NCI-H2171 (cell line): ENCODE measurements around the gene FHIP2A.
A peak's percentile ranks its signal among the peaks of the same experiment; 100 is the strongest.
"Not testable (repeated sequence)": the region's sequence is repeated elsewhere in the genome, so short reads cannot be mapped to it uniquely, and the experiment has no call there.

ENCODE experiments used
- DNase-seq: peaks from one replicate; lab custom pipeline; 2025; lab: John Stamatoyannopoulos, UW

FHIP2A gene, protein sequence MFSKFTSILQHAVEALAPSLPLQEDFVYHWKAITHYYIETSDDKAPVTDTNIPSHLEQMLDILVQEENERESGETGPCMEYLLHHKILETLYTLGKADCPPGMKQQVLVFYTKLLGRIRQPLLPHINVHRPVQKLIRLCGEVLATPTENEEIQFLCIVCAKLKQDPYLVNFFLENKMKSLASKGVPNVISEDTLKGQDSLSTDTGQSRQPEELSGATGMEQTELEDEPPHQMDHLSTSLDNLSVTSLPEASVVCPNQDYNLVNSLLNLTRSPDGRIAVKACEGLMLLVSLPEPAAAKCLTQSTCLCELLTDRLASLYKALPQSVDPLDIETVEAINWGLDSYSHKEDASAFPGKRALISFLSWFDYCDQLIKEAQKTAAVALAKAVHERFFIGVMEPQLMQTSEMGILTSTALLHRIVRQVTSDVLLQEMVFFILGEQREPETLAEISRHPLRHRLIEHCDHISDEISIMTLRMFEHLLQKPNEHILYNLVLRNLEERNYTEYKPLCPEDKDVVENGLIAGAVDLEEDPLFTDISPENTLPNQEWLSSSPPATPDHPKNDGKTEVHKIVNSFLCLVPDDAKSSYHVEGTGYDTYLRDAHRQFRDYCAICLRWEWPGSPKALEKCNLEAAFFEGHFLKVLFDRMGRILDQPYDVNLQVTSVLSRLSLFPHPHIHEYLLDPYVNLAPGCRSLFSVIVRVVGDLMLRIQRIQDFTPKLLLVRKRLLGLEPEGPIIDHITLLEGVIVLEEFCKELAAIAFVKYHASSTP

GRCh38 chr10:114821293-114821914, at the start of gene FHIP2A:
FHIP2A (plus strand) TSS chr10:114821780; CDS start chr10:114822079, 299 bp downstream.
- DNase-seq: peak; percentile 35

GRCh38 chr10:114772496-114773196, 48.9 kb upstream of the FHIP2A start:
- DNase-seq: no peak

- DNase-seq: no peak
Measured at GRCh38 chr10:114773197-114773532, 48.4 kb upstream of the FHIP2A start.

- not testable (repeated sequence) for DNase-seq
Measured at GRCh38 chr10:114775082-114775481, 46.5 kb upstream of the FHIP2A start.

GRCh38 chr10:114777415-114777814, 44.2 kb upstream of the FHIP2A start:
- no peak for DNase-seq

DNA sequence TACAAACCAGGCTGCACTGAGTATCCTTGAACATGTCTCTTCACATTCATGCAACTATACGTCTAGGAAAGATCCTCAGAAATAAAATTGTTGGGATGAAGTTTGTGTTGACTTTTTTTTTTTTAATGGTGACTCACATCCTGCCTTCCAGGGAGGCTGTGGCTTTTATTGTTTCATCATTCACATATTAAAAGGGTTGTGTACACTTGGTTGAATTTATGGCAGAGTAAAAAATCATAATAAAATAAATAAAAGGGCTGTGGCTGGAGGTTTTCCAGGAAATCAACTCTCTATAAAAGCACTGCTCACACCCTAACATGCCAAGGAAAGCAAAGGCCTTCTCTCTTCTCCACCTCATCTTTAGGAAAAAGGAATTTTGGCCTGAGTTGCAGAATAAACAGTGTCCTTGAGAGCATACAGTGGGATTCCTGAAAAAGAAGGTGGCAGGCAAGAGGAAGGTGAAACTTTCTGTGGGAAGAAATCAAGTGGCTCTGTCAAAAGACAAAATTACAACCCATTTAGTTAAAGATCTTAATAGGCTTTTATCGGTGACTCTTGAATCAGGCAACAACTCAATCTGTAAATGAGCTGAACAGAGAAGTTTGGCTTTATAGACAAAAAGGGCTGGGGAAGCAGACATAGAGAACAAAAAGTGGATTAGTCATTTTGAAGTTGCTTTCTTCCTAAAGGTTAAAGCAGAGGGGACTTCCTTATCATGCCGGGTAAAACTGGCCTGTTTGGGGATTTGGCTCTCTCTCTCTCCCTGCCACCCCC, 41.6 kb upstream of the FHIP2A start:
- DNase-seq: no peak

GRCh38 chr10:114780577-114781184, 40.9 kb upstream of the FHIP2A start:
- no peak for DNase-seq

GRCh38 chr10:114782666-114783065, 38.9 kb upstream of the FHIP2A start:
- DNase-seq: no peak

- no peak for DNase-seq
Measured at GRCh38 chr10:114783686-114784085, 37.9 kb upstream of the FHIP2A start.

DNA sequence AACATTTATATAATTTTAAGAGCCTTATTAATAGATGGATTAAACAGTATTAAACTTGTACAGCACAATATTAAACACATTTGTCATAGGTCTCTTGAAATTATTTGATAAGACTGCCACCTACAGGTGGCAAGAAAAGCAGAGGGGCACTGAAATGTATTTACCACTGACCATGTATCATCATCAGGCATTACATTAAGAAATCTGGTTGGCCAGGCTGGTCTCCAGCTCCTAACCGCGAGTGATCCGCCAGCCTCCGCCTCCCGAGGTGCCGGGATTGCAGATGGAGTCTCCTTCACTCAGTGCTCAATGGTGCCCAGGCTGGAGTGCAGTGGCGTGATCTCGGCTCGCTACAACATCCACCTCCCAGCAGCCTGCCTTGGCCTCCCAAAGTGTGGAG, 35.1 kb upstream of the FHIP2A start:
- not testable (repeated sequence) for DNase-seq

DNA sequence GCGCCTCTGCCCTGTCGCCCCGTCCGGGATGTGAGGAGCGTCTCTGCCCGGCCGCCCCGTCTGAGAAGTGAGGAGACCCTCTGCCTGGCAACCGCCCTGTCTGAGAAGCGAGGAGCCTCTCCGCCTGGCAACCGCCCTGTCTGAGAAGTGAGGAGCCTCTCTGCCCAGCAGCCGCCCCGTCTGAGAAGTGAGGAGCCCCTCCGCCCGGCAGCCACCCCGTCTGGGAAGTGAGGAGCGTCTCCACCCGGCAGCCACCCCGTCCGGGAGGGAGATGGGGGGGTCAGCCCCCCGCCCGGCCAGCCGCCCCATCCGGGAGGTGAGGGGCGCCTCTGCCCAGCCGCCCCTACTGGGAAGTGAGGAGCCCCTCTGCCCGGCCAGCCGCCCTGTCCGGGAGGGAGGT, 34.4 kb upstream of the FHIP2A start:
- not testable (repeated sequence) for DNase-seq

- no peak for DNase-seq
Measured at GRCh38 chr10:114791768-114792167, 29.8 kb upstream of the FHIP2A start.

DNA sequence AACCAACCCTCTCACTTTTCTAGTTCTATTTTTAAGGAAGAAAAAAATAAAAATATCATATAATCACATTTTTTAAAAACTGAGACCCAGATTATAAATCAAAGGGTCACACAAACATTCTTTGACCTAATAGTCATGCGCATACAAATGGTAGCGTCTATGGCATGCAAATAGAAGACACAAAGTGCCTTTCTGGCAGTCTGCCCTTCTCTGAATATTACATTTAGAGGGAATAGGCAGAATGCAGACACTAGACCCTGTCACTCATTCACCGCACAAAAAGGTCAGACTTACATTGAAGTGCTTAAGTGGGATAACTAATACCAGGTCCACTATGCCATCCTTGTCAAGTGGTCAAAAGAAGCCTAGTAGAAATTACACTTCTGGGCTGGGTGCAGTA, 26.5 kb upstream of the FHIP2A start:
- no peak for DNase-seq

DNA sequence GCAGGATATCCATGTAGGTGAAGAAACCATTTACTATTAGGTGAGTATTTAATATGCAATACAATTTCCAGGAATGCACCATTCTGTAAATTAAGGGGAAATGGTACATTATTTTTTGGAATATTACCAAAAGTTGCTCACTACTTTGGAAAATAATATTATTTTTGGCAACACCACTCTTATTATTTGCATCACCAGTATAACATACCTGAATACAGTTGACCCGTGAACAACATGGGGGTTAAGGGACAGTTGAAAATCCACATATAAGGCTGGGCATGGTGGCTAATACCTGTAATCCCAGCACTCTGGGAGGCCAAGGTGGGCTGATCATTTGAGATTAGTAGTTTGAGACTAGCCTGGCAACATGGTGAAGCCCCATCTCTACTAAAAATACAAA, 21.2 kb upstream of the FHIP2A start:
- no peak for DNase-seq

DNA sequence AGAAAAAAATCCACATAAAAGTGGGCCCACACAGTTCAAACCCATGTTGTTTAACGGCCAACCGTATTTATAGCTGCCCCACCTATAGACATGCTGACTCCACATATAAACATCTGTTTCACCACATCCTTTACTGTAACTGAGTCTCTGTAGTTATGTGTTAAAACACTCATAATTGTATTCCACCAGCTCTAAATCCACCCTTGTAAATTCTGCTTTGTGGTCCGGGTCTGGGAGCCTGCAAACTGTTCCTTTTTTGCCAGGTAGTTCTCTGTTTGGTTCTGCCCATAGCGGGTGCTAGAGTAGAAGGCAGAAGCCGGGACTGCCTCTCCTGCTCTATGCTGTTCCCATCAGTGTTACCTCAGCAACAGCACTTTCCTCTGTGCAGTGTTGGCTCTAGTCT, 20.2 kb upstream of the FHIP2A start:
- no peak for DNase-seq

DNA sequence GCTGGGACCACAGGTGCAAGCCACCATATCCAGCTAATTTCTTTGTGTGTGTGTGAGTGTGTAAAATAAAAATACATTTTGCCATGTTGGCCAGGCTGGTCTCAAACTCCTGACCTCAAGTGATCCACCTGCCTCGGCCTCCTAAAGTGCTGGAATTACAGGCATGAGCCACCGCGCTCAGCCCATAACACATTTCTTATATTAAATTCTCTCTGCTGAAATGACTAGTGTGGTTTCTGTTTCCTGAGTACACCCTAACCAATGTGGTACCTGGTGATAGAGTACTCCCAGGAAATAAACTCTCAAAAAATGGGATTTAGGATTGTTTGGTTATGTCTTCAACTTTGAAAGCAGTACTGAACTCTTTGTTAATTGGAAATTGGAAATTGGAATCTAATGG, 19.4 kb upstream of the FHIP2A start:
- no peak for DNase-seq

DNA sequence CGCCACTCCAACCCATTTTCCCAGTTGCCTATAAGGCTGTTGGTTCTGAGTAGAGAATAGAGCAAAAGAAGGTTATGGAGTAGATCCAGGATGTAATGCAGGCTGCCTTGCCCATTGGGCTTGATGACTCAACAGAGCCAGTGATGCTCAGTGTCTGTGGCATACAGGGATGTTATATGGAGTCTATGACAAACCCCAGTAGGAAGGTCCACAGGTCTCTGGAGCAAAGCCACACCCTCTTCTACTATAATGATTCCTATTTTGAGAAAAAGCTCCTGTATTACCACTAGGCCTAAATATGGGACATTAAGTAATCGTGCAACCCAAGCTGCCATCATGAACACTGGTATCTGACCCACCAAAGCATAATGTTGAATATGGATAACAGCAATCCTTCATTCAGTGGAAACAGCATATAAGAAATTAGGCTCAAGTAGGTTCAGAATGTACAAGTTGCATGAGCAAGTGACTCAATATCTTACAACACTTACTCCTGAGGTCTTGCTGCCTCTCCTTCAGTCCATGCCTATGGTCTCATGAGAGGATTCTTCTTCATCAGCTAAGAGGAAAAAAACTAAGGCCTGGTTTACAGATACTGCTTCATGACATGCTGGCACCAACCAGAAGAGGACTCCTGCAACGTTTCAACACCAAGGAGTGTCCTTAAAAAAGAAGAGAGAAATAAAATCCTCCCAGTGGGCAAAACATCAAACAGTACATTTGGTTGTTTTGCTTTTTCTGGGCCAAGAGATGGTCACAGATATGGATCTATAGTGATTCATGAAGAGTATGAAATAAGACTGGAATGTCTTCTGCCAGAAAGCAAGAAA, 14.8 kb upstream of the FHIP2A start:
- DNase-seq: no peak

DNA sequence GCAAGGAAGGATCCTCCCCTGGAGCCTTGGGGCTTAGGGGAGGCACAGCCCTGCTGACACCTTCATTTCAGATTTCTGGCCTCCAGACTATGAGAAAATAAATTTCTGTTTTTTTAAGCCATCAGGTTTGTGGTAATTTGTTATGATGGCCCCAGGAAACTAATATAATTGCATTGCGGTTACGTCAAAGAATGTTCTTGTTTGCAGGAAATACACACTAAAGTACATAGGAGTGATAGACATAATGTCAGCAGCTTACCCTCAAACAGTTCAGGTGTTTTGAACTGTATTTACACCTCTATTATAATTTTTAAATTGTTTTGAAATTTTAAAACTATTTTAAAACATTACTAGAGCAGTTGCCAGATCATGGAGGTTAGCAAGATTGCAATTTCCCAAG, 12.6 kb upstream of the FHIP2A start:
- no peak for DNase-seq

DNA sequence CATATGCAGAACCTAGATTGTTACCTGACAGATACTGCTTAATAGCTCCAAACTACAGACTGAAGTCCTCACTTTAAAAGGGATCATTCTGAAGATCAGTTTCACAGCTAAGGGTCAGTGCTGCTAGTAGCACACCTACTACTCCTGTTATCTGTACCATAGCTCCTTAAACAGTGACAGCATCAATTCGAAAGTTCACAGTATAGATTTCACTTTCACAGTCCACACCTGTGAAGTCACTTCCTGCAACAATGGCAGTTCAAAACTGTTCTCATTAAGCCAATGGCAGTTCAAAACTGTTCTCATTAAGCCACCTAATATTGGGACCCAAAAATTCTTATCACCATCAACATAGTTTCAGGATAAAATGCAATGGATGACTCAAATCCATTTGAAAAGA, 10.7 kb upstream of the FHIP2A start:
- no peak for DNase-seq

- no peak for DNase-seq
Measured at GRCh38 chr10:114811862-114812261, 9.7 kb upstream of the FHIP2A start.
